Urothelium cell line (cell line): ENCODE data around the gene APRT.

ENCODE experiments used
- DNase-seq: peaks from one replicate; pipeline ENCODE4 v3.0.0; 2011; ENCODE audit warnings: low spot score, mixed read lengths
- FAIRE-seq: peaks from 2 replicates; lab custom pipeline; 2011; peaks lifted over from hg19 to GRCh38; lab: Jason Lieb, UNC

Gene APRT

DNA sequence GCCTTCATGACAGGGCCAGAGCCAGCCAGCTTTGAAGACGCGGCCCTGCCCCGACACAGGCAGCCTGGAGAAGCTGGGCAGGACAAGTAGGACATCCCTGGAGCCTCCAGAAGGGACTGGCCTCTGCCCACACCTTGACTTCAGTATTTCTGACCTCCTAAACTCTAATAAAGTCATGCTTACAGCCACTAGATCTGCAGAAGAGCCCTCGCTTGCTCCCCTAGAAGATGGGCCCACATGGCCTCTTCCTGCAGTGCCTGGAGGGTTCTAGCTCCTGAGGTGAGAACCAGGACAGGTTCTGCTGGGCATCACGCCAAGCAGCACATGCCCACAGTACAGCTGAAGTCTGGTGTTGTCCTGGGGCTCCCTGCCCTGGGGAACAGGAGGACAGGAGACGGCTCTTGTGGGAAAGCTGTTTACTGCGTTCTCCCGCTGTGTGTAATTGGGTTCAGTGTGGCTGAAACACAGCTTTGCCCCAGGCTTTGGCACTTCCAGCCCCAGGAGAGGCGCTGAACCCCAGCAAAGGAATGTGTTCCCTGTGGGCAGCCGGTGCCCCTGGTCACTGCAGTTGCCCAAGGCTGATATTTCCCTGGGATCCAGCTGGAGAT is 2.6 kb downstream of the APRT start:
- no peak for DNase-seq
- no peak for FAIRE-seq

DNA sequence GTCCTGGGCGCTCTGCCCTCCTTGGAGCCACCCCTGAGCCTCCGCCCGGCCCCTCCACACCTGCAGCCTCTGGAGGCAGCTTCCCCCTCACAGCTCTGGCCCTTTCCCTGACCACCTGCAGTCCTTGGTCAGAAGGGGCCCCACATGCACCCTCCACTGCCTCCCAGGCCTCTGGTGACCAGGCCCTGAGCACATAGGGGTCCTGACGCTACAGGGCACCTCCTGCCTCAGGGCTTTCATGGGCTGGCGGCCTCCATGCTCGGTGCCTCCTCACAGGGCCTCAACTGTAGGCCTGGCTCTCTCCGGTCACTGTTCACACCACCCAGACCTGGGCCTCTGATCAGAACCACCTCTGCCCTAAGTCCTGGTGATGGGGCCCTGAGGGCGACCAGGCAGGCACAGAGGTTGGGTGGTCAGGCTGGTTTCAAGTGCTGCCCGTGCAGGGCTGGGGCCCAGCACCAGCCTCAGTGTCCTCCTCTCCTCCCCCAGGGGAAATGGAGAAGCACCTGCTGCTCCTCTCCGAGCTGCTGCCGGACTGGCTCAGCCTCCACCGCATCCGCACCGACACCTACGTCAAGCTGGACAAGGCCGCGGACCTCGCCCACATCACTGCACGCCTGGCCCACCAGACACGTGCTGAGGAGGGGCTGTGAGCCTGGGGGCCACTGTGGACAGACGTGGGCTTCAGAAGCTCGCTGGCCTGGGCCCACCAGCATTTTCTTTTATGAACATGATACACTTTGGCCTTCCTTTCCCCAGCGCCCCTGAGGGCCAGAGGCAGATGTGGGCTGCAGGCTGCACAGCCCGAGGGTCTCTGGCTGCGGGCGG is 3.9 kb downstream of the APRT start:
- FAIRE-seq (no peak), DNase-seq (no peak)

DNA sequence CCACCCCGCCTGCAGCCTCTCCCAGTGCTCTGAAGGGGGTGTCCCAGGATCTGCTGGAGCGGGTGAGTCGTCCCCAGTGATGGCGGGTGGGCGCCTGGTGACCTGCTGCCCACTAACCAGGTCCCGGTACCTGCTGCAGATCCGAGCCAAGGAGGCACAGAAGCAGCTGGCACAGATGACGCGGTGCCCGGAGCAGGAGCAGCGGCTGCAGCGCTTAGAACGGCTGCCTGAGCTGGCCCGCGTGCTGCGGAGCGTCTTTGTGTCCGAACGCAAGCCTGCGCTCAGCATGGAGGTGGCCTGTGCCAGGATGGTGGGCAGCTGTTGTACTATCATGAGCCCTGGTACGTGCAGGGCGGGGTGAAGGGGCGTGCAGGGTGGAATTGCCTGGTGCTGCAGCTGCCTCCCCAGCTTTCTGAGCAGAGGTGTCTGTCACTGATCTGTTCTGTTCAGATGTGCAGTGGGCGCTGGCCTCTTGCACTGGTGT is 4.5 kb downstream of the APRT start:
- no peak for FAIRE-seq
- no peak for DNase-seq

DNA sequence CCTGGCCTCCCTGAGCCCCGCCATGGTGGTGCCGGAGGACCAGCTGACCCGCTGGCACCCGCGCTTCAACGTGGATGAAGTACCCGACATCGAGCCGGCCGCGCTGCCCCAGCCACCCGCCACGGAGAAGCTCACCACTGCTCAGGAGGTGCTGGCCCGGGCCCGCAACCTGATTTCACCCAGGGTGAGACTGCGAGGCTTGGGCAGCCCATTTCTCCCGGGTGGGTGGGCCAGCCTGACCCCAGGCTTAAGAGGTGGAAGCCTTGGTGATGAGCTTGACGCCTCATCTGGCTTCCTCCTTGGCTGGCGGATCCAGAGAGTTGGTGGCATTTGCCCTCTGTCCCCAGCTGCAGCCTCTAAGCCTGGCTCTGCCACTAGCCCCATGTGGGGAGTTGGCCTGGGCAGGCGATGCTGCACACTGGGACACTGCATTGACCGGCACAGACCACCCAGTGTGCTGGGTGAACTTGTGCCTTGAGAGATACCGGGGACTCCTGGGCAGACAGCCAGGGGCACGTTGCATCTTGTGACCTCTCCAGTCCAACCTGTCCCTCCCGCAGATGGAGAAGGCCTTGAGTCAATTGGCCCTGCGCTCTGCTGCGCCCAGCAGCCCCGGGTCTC is 5.1 kb downstream of the APRT start:
- FAIRE-seq: no peak
- DNase-seq: no peak

DNA sequence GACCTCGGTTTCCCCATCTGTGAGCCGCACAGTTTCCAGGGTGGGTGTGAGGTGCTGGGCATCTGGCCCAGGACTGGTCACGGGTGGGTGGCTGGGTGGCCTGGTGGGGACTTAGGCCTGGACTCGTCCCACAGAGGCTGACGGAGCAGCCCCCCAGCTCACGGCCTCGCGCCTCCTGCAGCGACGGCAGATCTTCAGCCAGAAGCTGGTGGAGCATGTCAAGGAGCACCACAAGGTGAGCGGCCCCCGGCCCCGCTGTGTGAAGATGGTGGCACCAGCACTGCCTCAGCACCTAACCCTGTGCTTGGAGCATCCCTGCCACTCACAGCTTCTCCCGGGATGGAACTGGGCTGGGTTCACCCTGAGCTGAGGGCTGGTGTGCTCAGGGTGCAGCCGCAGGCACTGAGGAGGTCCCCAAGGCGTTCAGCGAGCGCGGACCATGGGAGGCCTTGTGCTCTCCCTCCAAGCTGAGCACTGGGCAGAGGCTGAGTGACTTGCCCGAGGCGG is 5.8 kb downstream of the APRT start:
- DNase-seq: no peak
- FAIRE-seq: no peak

DNA sequence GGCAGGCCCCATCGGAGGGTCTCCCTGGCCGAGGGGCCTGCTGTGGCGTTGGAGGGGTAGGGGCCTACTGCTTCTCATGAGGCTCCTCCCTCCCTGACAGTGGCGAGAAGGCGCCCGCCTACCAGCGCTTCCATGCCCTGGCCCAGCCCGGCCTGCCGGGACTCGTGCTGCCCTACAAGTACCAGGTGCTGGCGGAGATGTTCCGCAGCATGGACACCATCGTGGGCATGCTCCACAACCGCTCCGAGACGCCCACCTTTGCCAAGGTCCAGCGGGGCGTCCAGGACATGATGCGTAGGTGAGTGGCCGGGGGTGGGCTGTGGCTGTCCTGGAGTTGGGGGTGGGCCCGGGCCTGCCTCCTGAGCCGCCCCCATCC is 6.4 kb downstream of the APRT start:
- DNase-seq (no peak), FAIRE-seq (no peak)

DNA sequence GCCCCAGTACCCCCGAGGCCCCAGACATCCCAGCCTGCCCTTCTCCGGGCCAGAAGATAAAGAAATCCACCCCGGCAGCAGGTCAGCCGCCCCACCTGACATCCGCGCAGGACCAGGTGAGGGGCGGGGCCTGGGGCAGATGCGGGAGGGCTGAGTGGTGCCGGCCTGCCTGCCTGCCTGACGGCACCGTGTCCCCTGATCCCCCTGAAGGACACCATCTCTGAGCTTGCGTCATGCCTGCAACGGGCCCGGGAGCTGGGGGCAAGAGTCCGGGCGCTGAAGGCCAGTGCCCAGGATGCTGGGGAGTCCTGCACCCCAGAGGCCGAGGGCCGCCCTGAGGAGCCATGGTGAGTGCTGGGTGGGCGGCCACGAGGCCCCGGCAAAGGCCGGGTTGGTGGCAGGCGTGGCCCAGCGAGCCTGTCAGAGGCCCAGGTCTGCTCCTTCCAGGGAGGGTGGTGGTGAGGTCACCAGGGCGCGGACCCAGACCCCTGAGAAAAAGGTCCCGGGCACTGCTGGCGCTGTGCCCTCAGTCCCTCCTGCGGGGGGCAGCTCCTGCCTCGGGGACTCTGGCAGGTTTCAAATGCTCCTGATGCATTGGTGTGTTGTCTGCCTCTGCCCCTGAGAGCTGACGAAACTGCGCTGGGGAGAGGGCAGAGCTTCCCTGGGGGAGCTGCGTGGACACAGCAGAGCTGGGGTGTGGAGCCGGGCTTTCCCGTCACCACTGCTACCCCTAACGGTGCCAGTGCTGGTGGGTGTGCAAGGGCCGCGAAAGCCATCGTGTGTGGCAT is 7.0 kb downstream of the APRT start:
- FAIRE-seq (no peak), DNase-seq (peak; percentile 51)

DNA sequence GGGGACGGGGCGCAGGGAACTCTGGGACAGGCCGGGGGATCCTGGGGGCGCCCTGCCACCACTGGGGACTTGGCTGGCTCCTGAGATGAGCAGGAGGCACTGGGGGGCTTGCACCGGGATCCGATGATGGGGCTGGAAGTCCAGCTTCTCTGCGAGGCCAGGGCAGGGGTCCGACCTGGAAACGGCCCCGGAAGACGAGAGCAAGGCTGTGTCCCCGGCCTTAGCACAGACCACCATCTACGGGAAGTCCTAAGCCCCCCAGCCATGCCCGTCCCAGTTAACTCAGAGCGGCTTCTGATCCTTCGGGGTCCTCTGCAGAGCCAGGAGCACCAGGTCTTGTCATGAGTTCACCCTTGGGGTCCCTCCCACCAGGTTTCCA is 7.6 kb downstream of the APRT start:
- DNase-seq: no peak
- no peak for FAIRE-seq

DNA sequence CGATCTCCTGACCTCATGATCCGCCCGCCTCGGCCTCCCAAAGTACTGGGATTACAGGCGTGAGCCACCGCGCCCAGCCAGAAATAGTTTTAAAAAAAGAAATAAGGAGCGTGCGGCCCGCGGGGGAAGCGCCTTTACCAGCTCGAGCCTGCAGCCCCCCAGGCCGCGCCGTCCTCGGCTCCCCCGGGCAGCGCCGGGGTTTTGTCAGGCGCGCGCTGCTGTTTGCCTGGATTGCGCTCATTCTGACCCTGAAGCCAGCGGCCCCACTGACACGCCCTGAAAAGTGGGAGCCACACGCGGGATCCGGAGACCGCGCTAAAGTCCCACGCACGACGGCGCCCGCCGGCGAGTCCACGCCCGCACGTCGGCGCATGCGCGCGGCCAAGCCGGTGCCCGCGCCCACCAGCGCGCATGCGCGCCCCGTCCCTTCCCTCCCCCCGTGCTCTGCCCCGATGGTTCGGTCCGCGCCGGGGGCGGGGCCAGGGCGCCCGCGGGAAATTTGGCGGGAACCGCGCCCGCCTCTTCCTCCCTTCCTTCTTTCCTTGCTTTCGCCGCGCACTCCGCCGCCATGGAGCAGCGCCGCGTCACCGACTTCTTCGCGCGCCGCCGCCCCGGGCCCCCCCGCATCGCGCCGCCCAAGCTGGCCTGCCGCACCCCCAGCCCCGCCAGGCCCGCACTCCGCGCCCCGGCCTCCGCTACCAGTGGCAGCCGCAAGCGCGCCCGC is 8.3 kb downstream of the APRT start, which contains the start of gene CDT1:
CDT1 (plus strand) TSS at position 526 of the 724 bp plus-strand sequence; CDS start at position 569, 43 bp downstream.
- FAIRE-seq (peak; percentile 56), DNase-seq (peak; percentile 98)

DNA sequence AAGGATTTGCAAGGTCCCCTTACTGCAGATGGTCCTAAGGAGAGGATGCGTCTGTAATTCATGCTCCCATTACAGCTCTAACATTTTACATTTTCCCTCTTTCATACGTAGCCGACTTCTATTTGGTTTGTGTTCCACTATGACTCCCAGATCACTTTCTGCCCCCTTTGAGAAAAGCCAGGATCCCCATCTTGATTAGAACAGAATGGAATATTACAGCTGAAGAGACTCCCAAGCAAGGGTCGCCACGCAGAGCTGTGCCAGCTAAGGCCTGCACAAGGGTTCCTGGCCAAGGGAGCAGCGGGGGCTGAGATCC is 11.5 kb downstream of the APRT start:
- FAIRE-seq (no peak), DNase-seq (no peak)

DNA sequence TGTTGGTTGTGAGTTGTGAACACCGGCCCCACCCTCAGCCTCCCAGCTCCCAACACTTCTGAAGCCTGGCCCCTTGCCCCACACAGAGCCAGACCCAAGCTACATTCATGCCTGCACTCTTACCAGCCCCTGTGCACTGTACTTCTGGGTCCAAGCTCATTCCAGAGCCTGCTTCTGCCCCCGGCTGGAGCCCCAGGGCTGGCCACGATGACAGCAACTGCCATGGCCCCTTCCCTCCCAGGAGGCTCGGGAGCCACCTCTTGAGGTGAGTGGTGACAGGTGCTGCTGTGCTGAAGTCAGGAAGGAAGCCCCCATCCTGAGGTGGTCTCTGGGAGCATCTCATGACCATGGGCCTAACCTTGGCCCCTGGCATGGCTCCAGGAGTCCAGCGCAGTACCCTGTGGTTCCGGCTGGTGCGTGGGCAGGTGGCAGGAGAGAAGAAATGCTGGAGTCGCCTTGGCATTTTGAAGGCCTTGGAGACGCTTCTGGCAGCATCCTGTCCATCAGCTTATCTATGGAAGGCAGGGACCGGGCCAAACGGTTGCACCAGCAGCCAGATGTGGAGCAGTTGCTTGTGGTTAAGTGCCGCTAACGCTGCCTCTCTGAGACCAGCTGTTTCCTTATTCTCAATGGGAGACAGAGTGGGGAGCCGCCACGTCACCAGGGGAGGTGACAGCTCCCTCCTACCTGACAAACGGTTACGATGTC is 12.0 kb downstream of the APRT start:
- DNase-seq (no peak), FAIRE-seq (no peak)

DNA sequence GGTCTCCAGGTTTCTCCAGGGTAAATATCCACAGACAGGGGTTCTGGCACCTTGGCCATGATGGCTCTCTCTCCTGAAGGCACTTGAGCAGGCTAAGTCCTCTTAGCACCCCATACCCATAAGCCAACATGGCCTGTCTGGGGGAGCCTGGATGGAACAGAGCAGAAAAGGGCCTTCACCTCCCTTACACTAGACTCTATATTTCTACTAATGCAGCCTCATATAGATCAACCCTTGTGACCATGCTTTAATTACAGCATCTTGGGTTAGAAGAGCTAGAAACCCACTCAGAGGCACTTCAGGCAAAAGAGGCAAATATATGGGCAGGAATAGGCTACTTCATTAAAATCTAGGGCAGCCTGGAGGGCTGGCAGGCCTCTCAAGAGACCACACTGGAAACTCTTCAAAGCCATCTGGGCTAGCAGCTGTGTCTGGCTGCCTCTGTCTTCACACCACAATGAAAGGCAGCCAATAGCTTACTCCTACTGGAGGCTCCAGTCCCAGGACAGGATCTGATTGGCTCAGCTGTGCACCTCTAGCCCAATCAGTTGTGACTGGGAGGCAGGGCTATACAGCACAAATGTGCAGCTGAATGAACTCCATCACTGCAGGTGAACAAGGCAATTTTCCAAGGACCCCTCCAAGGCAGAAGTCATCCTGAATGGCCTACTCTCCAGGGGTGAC is 12.8 kb downstream of the APRT start:
- DNase-seq (no peak), FAIRE-seq (no peak)

DNA sequence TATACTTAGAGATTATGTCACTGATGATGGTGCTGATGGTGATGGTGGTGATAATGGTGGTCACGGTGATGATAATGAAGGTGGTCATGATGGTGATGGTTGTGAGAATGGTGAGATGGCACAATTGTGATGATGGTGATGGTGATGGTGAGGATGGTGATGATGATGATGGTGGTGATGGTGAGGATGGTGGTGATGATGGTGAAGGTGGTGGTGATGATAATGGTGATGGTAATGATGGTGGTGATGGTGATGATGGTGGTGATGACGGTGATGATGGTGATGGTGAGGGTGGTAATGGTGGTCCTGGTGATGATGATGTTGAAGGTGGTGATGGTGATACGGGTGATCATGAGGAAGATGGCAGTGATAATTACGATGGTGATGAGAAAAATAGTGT is 13.7 kb downstream of the APRT start:
- no peak for DNase-seq
- FAIRE-seq: no peak

DNA sequence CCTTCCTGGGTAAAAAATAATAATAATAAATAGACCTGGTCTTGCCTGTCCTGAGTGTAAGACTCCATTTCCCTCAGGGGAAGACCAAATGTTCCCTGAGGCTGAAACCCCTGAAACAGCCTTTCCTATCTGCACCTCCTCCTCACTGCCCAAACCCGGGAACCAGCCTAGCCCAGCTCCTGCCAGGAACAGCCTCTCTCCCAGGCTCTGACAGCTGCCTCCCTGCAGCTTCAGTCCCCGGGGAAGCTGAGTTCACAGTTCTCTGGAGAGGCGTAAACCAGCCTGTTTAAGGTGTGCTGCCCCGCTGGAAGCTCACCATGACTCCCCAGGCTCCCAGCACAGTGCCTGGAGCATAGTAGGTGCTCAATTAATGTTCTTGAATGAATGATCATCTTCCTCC is 15.4 kb downstream of the APRT start:
- no peak for DNase-seq
- FAIRE-seq: no peak

DNA sequence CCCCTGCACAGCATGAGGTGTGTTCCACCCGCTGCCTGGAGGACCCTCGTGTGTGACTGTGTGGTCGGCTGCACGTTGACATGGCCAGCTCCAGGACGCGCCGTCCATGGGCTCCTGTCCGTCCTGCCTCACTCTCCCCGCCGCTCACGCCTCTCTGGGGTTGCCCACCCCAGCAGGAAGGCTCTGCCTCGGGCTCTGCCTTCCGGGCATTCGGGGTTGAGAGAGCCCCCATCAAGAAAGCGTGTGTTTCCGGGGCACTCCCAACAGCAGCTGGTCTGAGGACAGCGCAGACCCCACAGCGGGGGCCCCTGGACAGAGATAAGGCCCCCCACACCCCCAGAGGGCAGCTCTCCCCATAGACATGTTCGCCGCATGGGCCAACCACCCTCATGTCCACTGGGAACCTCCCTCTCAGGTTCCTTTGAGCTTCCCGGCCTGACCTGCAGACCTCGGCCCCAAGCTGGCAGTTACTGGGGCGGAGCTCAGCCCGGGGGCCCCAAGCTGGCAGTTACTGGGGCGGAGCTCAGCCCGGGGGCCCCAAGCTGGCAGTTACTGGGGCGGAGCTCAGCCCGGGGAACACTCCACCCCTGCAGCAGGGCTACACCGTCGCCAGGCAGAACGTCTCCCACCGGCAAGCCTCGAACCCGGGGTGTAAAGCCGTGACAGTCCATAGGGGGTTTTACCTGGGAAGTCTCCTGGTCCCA is 18.3 kb downstream of the APRT start:
- FAIRE-seq (no peak), DNase-seq (no peak)

DNA sequence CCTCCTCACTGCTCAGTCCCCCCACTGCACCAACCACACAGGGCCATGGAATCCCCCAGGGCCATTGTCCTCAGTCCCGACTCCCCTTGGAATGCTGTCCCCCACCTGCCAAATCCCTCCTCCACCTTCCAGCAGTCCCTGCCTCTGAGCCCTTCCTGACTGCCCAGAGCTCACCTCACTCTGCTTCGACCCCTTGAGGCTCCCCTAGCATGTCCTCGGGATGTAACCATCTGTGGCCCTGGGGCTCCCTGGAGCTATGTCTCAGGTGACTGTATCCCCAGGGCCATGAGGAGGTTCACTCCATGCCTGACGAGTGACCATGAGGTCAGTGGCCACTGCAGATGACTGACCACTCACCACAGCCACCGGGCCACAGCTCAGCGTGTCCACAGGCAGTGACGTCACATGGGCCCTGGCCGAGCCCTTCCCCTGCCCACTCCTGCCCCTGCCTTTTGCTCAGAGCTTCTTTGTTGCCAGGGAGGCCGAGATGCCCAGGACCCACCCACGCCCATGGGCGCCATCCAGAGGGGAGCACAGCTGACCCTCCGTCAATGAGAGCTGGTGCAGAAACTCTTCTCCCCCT is 19.0 kb downstream of the APRT start:
- FAIRE-seq (no peak), DNase-seq (no peak)

DNA sequence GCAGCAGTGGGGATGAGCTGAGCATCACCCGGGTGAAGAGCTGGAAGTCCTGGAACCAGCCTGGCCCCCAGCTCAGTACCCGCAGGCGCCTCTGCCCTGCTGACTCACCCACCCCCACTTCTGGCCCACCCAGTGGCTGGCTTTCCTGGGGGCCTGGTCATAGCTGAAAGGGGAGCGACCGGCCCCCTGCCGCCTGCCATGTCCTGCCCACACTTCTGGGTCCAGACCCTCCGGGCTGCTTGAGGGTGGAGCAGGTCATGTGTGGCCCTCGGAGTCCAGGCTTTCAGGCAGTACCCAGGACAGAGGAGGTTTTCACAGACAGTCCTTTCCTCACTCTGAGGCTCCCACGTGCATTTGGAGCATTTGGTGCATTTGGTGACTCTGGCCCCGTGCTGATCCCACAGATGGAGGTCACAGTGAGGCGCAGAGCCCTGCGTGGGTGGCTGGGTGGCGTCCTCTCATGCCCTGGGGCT is 19.6 kb downstream of the APRT start:
- FAIRE-seq: no peak

More for the DNA sequence above, 19.6 kb downstream of the APRT start:
- DNase-seq: no peak
